ENCODE results near the gene ACE2. TPM values are rescaled to one million over a fixed set of nuclear protein-coding genes. Genes with fewer than 3 reads are reported as not detected.

Gene ACE2
- polyA plus RNA-seq, 4 donors = 42.0 to 389 (median 98.5) TPM

DNA sequence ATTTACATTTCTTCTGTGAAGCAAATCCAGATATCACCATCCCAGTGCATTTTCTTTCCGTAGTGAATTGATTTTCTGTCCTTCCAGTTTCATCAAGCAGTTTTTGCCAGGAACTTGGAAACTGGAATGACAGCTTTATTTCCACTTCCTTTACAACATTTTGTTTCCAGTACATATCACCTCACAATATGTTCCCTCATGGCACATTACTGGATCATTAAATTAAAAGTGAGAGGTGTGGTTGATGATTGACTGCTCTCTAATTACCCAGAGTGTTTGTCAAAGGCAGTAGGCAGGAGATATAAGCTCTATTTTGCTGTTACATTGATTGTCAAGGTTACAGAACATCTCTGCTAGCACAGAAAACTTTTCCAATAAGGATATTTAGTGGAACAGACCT, 22.3 kb upstream of the ACE2 start:
- H3K27me3 ChIP-seq (ENCODE audit: control insufficient read depth in 3 of 3, insufficient read depth in 3 of 3, low read length in 3 of 3) = peaks cover 0 to 3% (median 0%) of the 10 kb centered on the region in 3 donors
- H3K4me1 ChIP-seq (ENCODE audit: control insufficient read depth in 3 of 3, insufficient read depth in 2 of 3, low read depth in 1 of 3, low read length in 2 of 3) = peaks cover 0 to 13% (median 0%) of the 10 kb centered on the region in 3 donors
- DNase-seq (peak in 1 of 2 donors; percentile 60), FAIRE-seq (peak; percentile 23)
- H3K36me3 ChIP-seq (ENCODE audit: control insufficient read depth in 3 of 3, insufficient read depth in 2 of 3, low read depth in 1 of 3, low read length in 3 of 3) = no peaks in the 10 kb centered on the region
- no peak overlapping the region for H3K4me3 ChIP-seq (ENCODE audit: low read depth in 1 of 3, low read length in 3 of 3)
- WGBS, 3 donors = 14 to 70% (median 41%) methylated on average over 1 of the region's 1 CpG
- no peak overlapping the region for H3K27ac ChIP-seq (ENCODE audit: low read depth in 1 of 3, low read length in 2 of 3)
- H3K9me3 ChIP-seq (ENCODE audit: control insufficient read depth in 2 of 2, insufficient read depth in 1 of 2, low read depth in 1 of 2, low read length in 1 of 2) = no peaks in the 10 kb centered on the region

DNA sequence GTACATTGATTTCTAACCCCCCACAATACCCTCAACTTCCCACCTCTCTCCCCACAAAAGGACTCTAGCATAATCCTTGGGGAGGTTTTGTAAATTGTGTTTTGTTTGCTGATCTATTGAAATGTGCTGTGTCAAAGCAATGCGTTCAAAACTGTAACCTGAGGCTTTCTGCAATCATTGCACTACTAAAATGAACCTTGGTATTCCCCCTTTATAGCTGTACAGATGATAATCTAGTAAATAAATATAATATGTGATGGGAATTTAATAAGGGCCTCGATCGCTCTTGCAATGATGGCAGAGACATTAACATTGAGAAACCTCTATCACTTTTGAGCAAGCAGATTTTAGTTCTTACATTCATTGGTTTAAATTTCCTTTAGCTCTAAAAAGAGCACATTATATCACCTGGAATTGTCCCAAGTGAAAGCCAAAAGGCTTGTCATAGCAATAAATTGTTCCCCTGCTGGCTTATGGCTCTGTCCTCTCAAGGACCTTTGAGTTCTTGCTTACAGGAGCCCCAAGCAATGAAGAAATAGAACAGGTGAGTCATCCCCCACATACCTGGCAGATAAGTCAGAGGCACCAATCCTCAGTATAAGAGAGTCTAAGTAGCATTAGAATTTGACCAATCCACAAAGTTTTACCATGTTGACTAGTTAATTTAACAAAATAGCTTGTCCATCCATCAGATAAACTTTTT, 18.4 kb upstream of the ACE2 start:
- peaks cover 0 to 18% (median 0%) of the 10 kb centered on the region in 3 donors for H3K4me1 ChIP-seq (ENCODE audit: control insufficient read depth in 3 of 3, insufficient read depth in 2 of 3, low read depth in 1 of 3, low read length in 2 of 3)
- H3K27ac ChIP-seq (ENCODE audit: low read depth in 1 of 3, low read length in 2 of 3) = peak overlapping the region; percentile 38 to 87 (median 41)
- H3K36me3 ChIP-seq (ENCODE audit: control insufficient read depth in 3 of 3, insufficient read depth in 2 of 3, low read depth in 1 of 3, low read length in 3 of 3) = no peaks in the 10 kb centered on the region
- H3K9me3 ChIP-seq (ENCODE audit: control insufficient read depth in 2 of 2, insufficient read depth in 1 of 2, low read depth in 1 of 2, low read length in 1 of 2) = no peaks in the 10 kb centered on the region
- 19 to 56% (median 40%) methylated on average over 3 of the region's 3 CpGs for WGBS, 3 donors
- peak; percentile 86 for FAIRE-seq
- peak; percentile 76 to 88 for DNase-seq
- peaks cover 0 to 2% (median 0%) of the 10 kb centered on the region in 3 donors for H3K27me3 ChIP-seq (ENCODE audit: control insufficient read depth in 3 of 3, insufficient read depth in 3 of 3, low read length in 3 of 3)
- no peak overlapping the region for H3K4me3 ChIP-seq (ENCODE audit: low read depth in 1 of 3, low read length in 3 of 3)

DNA sequence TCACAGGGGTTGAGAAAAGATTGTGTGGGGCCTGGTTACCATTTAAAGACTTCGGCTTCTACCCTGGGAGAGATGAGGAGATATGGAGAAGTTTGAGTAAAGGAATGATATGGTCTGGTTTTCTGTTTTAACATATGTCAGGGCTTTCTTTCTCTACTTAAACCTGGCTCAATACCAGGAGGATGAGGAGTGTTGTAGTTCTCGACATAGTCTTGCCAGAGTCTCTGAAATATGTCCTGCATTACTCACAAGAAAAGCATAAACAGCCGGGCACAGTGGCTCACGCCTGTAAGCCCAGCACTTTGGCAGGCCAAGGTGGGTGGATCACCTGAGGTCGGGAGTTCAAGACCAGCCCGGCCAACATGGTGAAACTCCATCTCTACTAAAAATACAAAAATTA, 16.4 kb upstream of the ACE2 start:
- WGBS, 3 donors = 87 to 93% (median 90%) methylated on average over 6 of the region's 6 CpGs
- peaks cover 0 to 2% (median 0%) of the 10 kb centered on the region in 3 donors for H3K27me3 ChIP-seq (ENCODE audit: control insufficient read depth in 3 of 3, insufficient read depth in 3 of 3, low read length in 3 of 3)
- no peak for FAIRE-seq

GRCh38 chrX:15616531-15616930, 15.8 kb upstream of the ACE2 start:
- H3K4me1 ChIP-seq (ENCODE audit: control insufficient read depth in 3 of 3, insufficient read depth in 2 of 3, low read depth in 1 of 3, low read length in 2 of 3) = peaks cover 0 to 14% (median 0%) of the 10 kb centered on the region in 3 donors
- no peak overlapping the region for H3K27ac ChIP-seq (ENCODE audit: low read depth in 1 of 3, low read length in 2 of 3)
- no peaks in the 10 kb centered on the region for H3K36me3 ChIP-seq (ENCODE audit: control insufficient read depth in 3 of 3, insufficient read depth in 2 of 3, low read depth in 1 of 3, low read length in 3 of 3)
- H3K9me3 ChIP-seq (ENCODE audit: control insufficient read depth in 2 of 2, insufficient read depth in 1 of 2, low read depth in 1 of 2, low read length in 1 of 2) = no peaks in the 10 kb centered on the region
- DNase-seq = no peak
- no peak for FAIRE-seq
- no peak overlapping the region for H3K4me3 ChIP-seq (ENCODE audit: low read depth in 1 of 3, low read length in 3 of 3)
- H3K27me3 ChIP-seq (ENCODE audit: control insufficient read depth in 3 of 3, insufficient read depth in 3 of 3, low read length in 3 of 3) = peaks cover 0 to 2% (median 0%) of the 10 kb centered on the region in 3 donors
- 86 to 91% (median 88%) methylated on average over 3 of the region's 3 CpGs for WGBS, 3 donors

More for the DNA sequence above, 16.4 kb upstream of the ACE2 start:
- DNase-seq = no peak
- H3K9me3 ChIP-seq (ENCODE audit: control insufficient read depth in 2 of 2, insufficient read depth in 1 of 2, low read depth in 1 of 2, low read length in 1 of 2) = no peaks in the 10 kb centered on the region
- H3K4me1 ChIP-seq (ENCODE audit: control insufficient read depth in 3 of 3, insufficient read depth in 2 of 3, low read depth in 1 of 3, low read length in 2 of 3) = peaks cover 0 to 18% (median 0%) of the 10 kb centered on the region in 3 donors
- no peak overlapping the region for H3K4me3 ChIP-seq (ENCODE audit: low read depth in 1 of 3, low read length in 3 of 3)
- no peak overlapping the region for H3K27ac ChIP-seq (ENCODE audit: low read depth in 1 of 3, low read length in 2 of 3)
- no peaks in the 10 kb centered on the region for H3K36me3 ChIP-seq (ENCODE audit: control insufficient read depth in 3 of 3, insufficient read depth in 2 of 3, low read depth in 1 of 3, low read length in 3 of 3)

- Histone ChIP-seq H3K4me3 (ENCODE audit: low read depth in 1 of 3, low read length in 3 of 3) (no peak overlapping the region), H3K4me1 (ENCODE audit: control insufficient read depth in 3 of 3, insufficient read depth in 2 of 3, low read depth in 1 of 3, low read length in 2 of 3) (peaks cover 0 to 9% (median 0%) of the 10 kb centered on the region in 3 donors), H3K36me3 (ENCODE audit: control insufficient read depth in 3 of 3, insufficient read depth in 2 of 3, low read depth in 1 of 3, low read length in 3 of 3) (no peaks in the 10 kb centered on the region), H3K9me3 (ENCODE audit: control insufficient read depth in 2 of 2, insufficient read depth in 1 of 2, low read depth in 1 of 2, low read length in 1 of 2) (no peaks in the 10 kb centered on the region), H3K27ac (ENCODE audit: low read depth in 1 of 3, low read length in 2 of 3) (peak overlapping the region in 1 of 3 donors; percentile 87), H3K27me3 (ENCODE audit: control insufficient read depth in 3 of 3, insufficient read depth in 3 of 3, low read length in 3 of 3) (no peaks in the 10 kb centered on the region)
- 32 to 74% (median 65%) methylated on average over 5 of the region's 5 CpGs for WGBS, 3 donors
- DNase-seq (no peak), FAIRE-seq (no peak)
These were observed 6.3 kb upstream of the ACE2 start for GRCh38 chrX:15607067-15607466.

- FAIRE-seq = no peak
- DNase-seq = peak; percentile 70 to 89
- peak overlapping the region in 1 of 3 donors; percentile 89 for H3K27ac ChIP-seq (ENCODE audit: low read depth in 1 of 3, low read length in 2 of 3)
- H3K4me1 ChIP-seq (ENCODE audit: control insufficient read depth in 3 of 3, insufficient read depth in 2 of 3, low read depth in 1 of 3, low read length in 2 of 3) = peaks cover 0 to 9% (median 0%) of the 10 kb centered on the region in 3 donors
- 0 to 25% (median 0%) methylated on average over 1 of the region's 1 CpG for WGBS, 3 donors
- H3K9me3 ChIP-seq (ENCODE audit: control insufficient read depth in 2 of 2, insufficient read depth in 1 of 2, low read depth in 1 of 2, low read length in 1 of 2) = no peaks in the 10 kb centered on the region
- H3K27me3 ChIP-seq (ENCODE audit: control insufficient read depth in 3 of 3, insufficient read depth in 3 of 3, low read length in 3 of 3) = no peaks in the 10 kb centered on the region
- no peaks in the 10 kb centered on the region for H3K36me3 ChIP-seq (ENCODE audit: control insufficient read depth in 3 of 3, insufficient read depth in 2 of 3, low read depth in 1 of 3, low read length in 3 of 3)
- H3K4me3 ChIP-seq (ENCODE audit: low read depth in 1 of 3, low read length in 3 of 3) = no peak overlapping the region
These were observed 5.4 kb upstream of the ACE2 start for GRCh38 chrX:15606136-15606535.

DNA sequence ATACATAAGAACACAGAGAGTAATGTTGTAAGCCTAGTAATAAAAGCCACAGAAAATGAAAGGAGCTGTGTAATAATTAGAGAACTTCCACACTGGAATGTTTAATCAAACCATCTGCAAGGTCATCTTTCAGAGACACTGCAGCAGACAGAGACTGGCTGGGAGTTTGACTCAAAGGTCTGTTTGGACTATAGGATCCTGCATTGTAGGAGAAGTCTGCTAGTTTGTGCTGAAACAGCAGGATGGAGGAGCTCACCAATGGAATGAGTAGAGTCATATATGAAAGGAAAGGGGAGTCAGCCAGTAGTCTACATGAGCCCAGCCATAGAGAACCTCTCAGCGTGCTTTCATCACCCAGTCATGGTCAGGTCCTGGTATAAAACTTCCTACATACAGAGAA, 4.5 kb upstream of the ACE2 start:
- peak overlapping the region in 2 of 3 donors; percentile 55 to 89 for H3K27ac ChIP-seq (ENCODE audit: low read depth in 1 of 3, low read length in 2 of 3)
- no peaks in the 10 kb centered on the region for H3K36me3 ChIP-seq (ENCODE audit: control insufficient read depth in 3 of 3, insufficient read depth in 2 of 3, low read depth in 1 of 3, low read length in 3 of 3)
- DNase-seq (peak; percentile 50 to 51), FAIRE-seq (no peak)
- 47 to 58% (median 52%) methylated on average over 1 of the region's 1 CpG for WGBS, 3 donors
- no peaks in the 10 kb centered on the region for H3K9me3 ChIP-seq (ENCODE audit: control insufficient read depth in 2 of 2, insufficient read depth in 1 of 2, low read depth in 1 of 2, low read length in 1 of 2)
- H3K4me1 ChIP-seq (ENCODE audit: control insufficient read depth in 3 of 3, insufficient read depth in 2 of 3, low read depth in 1 of 3, low read length in 2 of 3) = peaks cover 0 to 9% (median 0%) of the 10 kb centered on the region in 3 donors
- no peak overlapping the region for H3K4me3 ChIP-seq (ENCODE audit: low read depth in 1 of 3, low read length in 3 of 3)
- H3K27me3 ChIP-seq (ENCODE audit: control insufficient read depth in 3 of 3, insufficient read depth in 3 of 3, low read length in 3 of 3) = no peaks in the 10 kb centered on the region

DNA sequence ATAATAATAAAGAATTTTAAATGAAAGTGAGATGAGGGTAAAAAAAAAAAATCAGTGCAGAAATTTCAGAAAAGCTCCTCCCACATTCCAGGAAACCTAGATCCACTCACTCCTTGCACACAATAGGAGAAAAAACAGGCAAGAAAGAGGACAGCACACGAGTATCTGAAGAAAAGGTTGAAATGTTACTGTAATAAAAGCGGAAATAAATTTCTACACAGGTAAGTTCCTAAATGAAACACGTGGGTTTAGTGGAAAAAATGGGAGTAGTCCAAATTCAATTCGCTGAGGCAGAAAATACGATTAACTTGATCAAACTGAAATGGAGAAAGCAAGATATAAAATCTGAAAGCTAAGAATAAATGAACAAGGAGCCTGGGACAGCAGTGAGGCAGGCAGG, 2.0 kb upstream of the ACE2 start:
- FAIRE-seq = no peak
- Histone ChIP-seq H3K27ac (ENCODE audit: low read depth in 1 of 3, low read length in 2 of 3) (no peak overlapping the region), H3K27me3 (ENCODE audit: control insufficient read depth in 3 of 3, insufficient read depth in 3 of 3, low read length in 3 of 3) (no peaks in the 10 kb centered on the region)

More for the DNA sequence above, 2.0 kb upstream of the ACE2 start:
- no peak for DNase-seq
- Histone ChIP-seq H3K36me3 (ENCODE audit: control insufficient read depth in 3 of 3, insufficient read depth in 2 of 3, low read depth in 1 of 3, low read length in 3 of 3) (no peaks in the 10 kb centered on the region), H3K4me1 (ENCODE audit: control insufficient read depth in 3 of 3, insufficient read depth in 2 of 3, low read depth in 1 of 3, low read length in 2 of 3) (peaks cover 0 to 9% (median 0%) of the 10 kb centered on the region in 3 donors), H3K4me3 (ENCODE audit: low read depth in 1 of 3, low read length in 3 of 3) (no peak overlapping the region), H3K9me3 (ENCODE audit: control insufficient read depth in 2 of 2, insufficient read depth in 1 of 2, low read depth in 1 of 2, low read length in 1 of 2) (no peaks in the 10 kb centered on the region)
- WGBS, 3 donors = 59 to 82% (median 79%) methylated on average over 5 of the region's 5 CpGs

Data from small intestine (tissue), 7 donors.